HG03354 (cell line): ENCODE results near the gene NFAM1.

Experiments used
- ATAC-seq: cut with Tn5 transposase; IDR thresholded peaks from one replicate; pipeline ENCODE4 v1.9.1; 2021; ENCODE audit warnings: mild to moderate bottlenecking; ENCODE audit not compliant: unreplicated experiment, poor library complexity, severe bottlenecking

The NFAM1 gene

GRCh38 chr22:42342426-42343120 is 89.6 kb downstream of the NFAM1 start:
- ATAC-seq, result no peak

- ATAC-seq, result no peak
These were observed 90.4 kb downstream of the NFAM1 start for GRCh38 chr22:42341779-42342178.

DNA sequence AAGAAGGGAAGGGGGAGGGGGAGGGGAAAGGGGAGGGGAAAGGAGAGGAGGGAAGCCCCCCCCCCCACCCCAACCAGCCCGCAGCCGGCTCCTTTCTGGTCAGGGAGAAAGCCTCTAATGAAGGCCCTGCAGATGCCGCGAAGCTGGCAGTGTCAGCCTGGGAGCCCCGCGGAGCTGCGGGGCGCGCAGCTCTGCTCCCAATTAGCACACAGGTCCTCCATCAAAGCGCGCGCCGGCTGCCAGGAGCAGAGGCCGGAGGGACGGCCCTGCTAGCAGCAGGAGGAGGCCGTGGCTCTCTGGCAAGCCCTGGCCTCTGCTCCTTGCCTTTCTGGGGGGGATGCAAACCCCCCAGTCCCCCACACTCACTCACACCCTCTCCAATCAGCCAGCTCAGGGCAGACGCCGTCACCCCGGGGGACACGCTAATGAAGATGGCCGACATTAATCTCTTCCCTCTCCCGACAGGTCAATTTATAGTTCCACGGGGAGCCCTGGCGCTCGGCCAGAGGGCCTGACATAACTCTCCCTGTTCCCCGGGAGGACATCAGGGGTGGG is 91.3 kb downstream of the NFAM1 start:
- no peak for ATAC-seq

DNA sequence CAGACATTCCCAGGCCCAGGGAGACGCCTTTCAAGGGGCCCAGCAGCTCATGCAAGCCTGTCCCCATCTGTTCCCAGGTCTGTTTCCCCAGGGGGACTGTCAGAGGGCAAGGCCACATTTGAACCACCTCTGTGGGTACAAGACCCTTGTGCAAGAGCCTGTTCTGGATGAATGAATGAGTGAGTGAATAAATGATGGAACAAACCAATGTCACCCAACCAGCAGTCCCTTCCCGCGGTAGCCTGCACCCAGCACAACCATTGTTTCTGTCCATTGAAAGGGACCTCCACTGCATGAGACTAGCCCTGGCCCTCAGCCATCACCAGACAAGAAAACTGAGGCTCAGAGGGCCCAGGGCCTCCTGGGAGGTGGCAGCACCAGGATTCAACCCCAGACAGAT is 92.1 kb downstream of the NFAM1 start:
- no peak for ATAC-seq

- no peak for ATAC-seq
These were observed 93.7 kb downstream of the NFAM1 start for GRCh38 chr22:42338479-42338878.

DNA sequence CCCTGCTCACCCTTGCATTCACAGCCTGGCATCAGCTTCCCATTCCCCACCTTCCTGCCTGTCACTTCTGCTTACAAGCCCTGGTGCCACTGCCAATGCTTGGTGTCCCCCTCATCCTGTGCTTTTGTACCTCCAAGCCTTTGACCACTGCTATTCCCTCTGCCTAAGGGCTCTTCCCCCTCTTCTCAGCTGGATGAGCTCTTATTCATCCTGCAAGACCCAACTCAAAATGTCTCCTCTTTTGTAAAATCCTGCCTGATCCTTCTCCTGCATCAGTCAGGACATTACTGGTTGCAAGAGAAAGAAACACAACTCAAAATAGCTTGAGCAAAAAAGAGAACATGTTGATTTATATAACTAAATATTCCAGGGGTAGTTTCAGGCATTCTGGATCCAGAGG is 94.8 kb downstream of the NFAM1 start:
- ATAC-seq, result no peak

- no peak for ATAC-seq
These were observed 95.5 kb downstream of the NFAM1 start for GRCh38 chr22:42336527-42337227.

DNA sequence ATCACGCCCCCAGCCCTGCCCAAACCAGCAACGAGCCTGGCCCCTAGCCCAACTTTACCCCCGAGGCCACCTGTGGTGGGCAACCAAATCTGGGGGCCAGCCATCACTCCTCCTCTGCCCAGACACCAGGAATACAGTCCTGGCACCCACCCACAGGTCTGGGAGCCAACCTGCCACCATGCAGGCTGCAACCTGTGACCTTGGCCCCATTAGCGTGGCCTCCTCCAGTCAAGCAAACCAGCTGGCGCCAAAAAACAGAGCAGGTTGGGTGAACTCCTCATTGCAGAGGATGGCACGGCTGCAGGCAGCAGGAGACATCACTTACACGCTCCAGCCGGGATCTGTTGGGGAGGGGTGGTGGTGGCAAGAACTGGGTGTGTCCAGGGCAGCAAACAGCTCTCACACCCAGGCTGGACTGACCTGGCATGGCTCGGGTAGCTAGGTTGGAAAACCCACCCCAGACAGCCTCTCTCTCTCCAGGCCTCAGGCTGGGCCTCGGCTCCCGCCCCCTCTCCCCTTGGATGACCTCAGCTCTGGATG is 96.3 kb downstream of the NFAM1 start:
- ATAC-seq, result no peak

DNA sequence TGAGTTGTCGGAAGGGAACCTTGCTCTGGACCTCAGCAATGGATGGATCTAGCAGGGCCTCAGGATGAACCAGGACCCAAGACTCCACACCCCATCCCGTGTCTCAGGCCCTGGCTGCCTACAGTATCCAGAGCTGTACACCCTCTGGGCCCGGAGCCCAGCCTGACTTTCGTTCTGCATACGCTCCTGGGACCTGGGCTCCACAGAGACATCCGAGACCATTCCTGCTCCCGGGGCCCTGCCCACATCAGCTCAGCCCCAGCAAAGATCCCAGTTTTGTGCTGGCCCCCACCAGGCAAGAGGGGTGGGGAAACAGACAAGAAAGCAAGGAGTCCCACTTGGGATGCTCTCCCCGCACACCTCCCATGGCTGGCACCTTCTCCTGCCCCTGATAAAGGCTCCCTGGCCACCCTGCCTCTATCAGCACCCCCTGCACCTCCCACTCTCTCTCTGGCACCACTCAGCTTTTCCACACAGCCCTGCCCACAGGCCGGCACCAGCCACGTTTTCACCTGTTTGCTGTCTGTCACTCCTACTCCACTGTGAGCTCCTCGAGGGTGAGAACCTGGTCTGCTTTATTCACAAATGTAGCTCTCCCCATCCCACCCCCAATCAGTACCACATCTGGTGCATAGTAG is 97.2 kb downstream of the NFAM1 start:
- ATAC-seq, result no peak

- ATAC-seq, result no peak
These were observed 98.7 kb downstream of the NFAM1 start for GRCh38 chr22:42333544-42333943.

GRCh38 chr22:42332089-42332488 is 100.1 kb downstream of the NFAM1 start:
- ATAC-seq, result no peak

GRCh38 chr22:42331014-42331413 is 101.2 kb downstream of the NFAM1 start:
- no peak for ATAC-seq
